ENCODE measurements around the gene SEMA5A. TPM values are rescaled to one million over a fixed set of nuclear protein-coding genes. Genes with fewer than 3 reads are reported as not detected.

Gene SEMA5A
- total and polyA plus RNA-seq, 2 of the 13 experiments (the other 11 are each of a cell fraction or from before 2014, with no cell fraction given) = 0.01 TPM; not detected in 1

GRCh38 chr5:9316733-9317132, 229.1 kb downstream of the SEMA5A start:
- TF ChIP-seq ZNF33B (CRISPR knock-in tag; IDR thresholded peaks at IDR 0.05) (no peak), HOXA5 (CRISPR knock-in tag; IDR thresholded peaks at IDR 0.05) (no peak), ARID2 (CRISPR knock-in tag; IDR thresholded peaks at IDR 0.05; ENCODE audit: borderline replicate concordance) (no peak), MED8 (CRISPR knock-in tag; IDR thresholded peaks at IDR 0.05; ENCODE audit: insufficient replicate concordance) (no peak), ZFP62 (CRISPR knock-in tag; IDR thresholded peaks at IDR 0.05) (no peak), ZNF136 (CRISPR knock-in tag; IDR thresholded peaks at IDR 0.05; ENCODE audit: low read depth) (no peak), ADNP (CRISPR knock-in tag; IDR thresholded peaks at IDR 0.05) (no peak), ZNF781 (CRISPR knock-in tag; IDR thresholded peaks at IDR 0.05; ENCODE audit: borderline replicate concordance, not compliant biosample characterization) (no peak)
- TF ChIP-seq, protein P1, sequence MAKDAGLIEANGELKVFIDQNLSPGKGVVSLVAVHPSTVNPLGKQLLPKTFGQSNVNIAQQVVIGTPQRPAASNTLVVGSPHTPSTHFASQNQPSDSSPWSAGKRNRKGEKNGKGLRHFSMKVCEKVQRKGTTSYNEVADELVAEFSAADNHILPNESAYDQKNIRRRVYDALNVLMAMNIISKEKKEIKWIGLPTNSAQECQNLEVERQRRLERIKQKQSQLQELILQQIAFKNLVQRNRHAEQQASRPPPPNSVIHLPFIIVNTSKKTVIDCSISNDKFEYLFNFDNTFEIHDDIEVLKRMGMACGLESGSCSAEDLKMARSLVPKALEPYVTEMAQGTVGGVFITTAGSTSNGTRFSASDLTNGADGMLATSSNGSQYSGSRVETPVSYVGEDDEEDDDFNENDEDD (CRISPR knock-in tag; IDR thresholded peaks at IDR 0.05; ENCODE audit: borderline replicate concordance) = no peak
- TF ChIP-seq, protein P2, sequence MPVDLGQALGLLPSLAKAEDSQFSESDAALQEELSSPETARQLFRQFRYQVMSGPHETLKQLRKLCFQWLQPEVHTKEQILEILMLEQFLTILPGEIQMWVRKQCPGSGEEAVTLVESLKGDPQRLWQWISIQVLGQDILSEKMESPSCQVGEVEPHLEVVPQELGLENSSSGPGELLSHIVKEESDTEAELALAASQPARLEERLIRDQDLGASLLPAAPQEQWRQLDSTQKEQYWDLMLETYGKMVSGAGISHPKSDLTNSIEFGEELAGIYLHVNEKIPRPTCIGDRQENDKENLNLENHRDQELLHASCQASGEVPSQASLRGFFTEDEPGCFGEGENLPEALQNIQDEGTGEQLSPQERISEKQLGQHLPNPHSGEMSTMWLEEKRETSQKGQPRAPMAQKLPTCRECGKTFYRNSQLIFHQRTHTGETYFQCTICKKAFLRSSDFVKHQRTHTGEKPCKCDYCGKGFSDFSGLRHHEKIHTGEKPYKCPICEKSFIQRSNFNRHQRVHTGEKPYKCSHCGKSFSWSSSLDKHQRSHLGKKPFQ (CRISPR knock-in tag; IDR thresholded peaks at IDR 0.05; ENCODE audit: insufficient replicate concordance) = no peak
- TF ChIP-seq, protein P3, sequence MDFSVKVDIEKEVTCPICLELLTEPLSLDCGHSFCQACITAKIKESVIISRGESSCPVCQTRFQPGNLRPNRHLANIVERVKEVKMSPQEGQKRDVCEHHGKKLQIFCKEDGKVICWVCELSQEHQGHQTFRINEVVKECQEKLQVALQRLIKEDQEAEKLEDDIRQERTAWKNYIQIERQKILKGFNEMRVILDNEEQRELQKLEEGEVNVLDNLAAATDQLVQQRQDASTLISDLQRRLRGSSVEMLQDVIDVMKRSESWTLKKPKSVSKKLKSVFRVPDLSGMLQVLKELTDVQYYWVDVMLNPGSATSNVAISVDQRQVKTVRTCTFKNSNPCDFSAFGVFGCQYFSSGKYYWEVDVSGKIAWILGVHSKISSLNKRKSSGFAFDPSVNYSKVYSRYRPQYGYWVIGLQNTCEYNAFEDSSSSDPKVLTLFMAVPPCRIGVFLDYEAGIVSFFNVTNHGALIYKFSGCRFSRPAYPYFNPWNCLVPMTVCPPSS (IDR thresholded peaks at IDR 0.05) = no peak
- ATAC-seq = no peak
- ChIA-PET POLR2A (no interaction called here), CTCF (ENCODE audit: low intra/inter-chr PET ratio, low total read pairs) (no interaction called here)
- Histone ChIP-seq H3K36me3 (replicated peaks in 1 of 2; ENCODE audit: control insufficient read depth in 1 of 2, insufficient read depth in 2 of 2, low read length in 2 of 2) (no peaks in the 10 kb centered on the region), H3K4me2 (ENCODE audit: low read depth, low read length) (no peak overlapping the region), H3K79me2 (ENCODE audit: insufficient read depth, low read length) (no peaks in the 10 kb centered on the region), H3K9ac (ENCODE audit: insufficient read depth, low read depth, low read length) (no peak overlapping the region), H3K4me3 (replicated peaks in 1 of 3; ENCODE audit: insufficient read depth in 1 of 3, low read depth in 2 of 3, low read length in 3 of 3) (no peak overlapping the region), H2AFZ (ENCODE audit: low read length) (no peak overlapping the region), H4K20me1 (ENCODE audit: insufficient read depth, low read length) (no peaks in the 10 kb centered on the region), H3K27ac (ENCODE audit: extremely low read length, insufficient read depth, low read length) (no peak overlapping the region), H3K27me3 (ENCODE audit: control insufficient read depth in 1 of 2, insufficient read depth in 2 of 2, low read length in 2 of 2) (no peaks in the 10 kb centered on the region), H3K9me3 (ENCODE audit: low read length) (peaks cover 5% of the 10 kb centered on the region; the same call in 1 of the 2 replicates), H3K4me1 (ENCODE audit: insufficient read depth, low read length) (no peaks in the 10 kb centered on the region)
- no peak for DNase-seq (ENCODE audit: low spot score)
- no peak for FAIRE-seq
- BruUV-seq (replicated peaks) = no TSS peak
- in situ Hi-C loops (cut with HindIII; ENCODE audit: extremely low pct_ligation_motif_present, low pct_unique_long_range_greater_than_20kb) (no loop called here), intact Hi-C loops (cut with micrococcal nuclease; ENCODE audit: unreplicated experiment) (no loop called here)
